Measurements from ENCODE around the gene HORMAD2.

DNA sequence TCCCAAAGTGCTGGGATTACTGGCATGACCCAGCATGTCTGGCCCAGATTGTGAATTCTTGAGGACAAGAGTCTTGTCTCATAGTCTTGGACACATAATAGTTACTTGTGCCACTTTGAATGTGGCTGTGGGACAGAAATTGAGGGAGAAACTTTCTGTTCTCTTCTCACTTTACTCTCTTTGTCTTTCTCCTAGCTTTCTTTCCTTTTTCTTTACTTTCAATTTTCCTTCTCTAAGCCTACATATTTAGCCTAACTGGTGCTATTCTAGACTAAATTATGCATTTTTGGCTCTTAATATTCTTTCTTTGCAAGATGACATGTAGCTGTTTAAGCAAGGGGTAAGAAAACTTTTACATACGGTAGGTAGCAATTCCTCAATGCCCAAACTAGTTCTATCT lies 33.2 kb downstream of the HORMAD2 start:
- no peak for TF ChIP-seq CTCF (conservative IDR thresholded peaks at IDR 0.05; ENCODE audit: low read depth, low read length)
- no peak for TF ChIP-seq EZH2 (IDR thresholded peaks at IDR 0.05; ENCODE audit: low read length, unreplicated experiment)
- no peak for TF ChIP-seq EZH2phosphoT487 (IDR thresholded peaks at IDR 0.05; ENCODE audit: borderline replicate concordance, low read length)

Data from PC-3 (cell line).